GM04504 (cell line): ENCODE data around the gene TAS1R3.
"Not testable (repeated sequence)": the region's sequence is repeated elsewhere in the genome, so short reads cannot be mapped to it uniquely, and the experiment has no call there.

Experiments
- DNase-seq: peaks from one replicate; pipeline ENCODE4 v3.0.0-alpha.2; 2012; ENCODE audit warnings: low read depth

TAS1R3 gene

GRCh38 chr1:1354271-1355247 is 23.5 kb downstream of the TAS1R3 start:
- DNase-seq: no peak

- DNase-seq: no peak
These were observed 24.3 kb downstream of the TAS1R3 start for GRCh38 chr1:1355416-1355815.

GRCh38 chr1:1356166-1356795 is 25.2 kb downstream of the TAS1R3 start:
- no peak for DNase-seq

DNA sequence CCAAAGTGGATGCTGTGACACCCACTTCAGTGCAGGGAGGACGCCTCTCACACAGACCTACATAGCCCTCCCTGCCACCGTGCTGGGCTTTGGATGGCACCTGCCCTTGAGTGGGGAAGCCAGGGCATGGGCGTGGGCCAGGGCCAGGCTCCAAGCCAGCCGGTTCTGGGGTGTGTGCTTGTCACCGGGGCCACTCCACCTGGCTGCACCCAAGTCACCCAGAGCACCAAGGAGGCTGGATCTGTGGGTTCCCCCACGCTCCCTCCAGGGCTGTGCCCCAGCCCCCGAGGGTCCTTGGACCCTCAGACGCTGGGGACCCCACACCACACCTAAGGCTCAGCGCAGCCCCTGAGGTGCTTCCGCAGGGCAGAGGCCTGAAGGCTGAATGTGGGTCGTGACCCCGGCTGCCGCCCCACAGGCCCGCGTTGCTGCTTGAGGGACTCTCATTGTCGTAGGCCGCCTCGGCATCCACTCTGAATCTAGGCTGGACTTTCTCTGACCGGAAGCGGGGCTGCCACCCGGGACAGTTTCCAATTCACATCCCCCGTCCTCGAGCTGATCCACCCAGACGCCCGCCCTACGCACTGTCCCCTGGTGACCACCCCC is 25.8 kb downstream of the TAS1R3 start:
- DNase-seq: no peak

- no peak for DNase-seq
These were observed 26.9 kb downstream of the TAS1R3 start for GRCh38 chr1:1357871-1358432.

- DNase-seq: peak; percentile 84
These were observed 27.6 kb downstream of the TAS1R3 start, which contains the start of gene MXRA8 for GRCh38 chr1:1358433-1359271. Gene MXRA8, minus strand, starts transcription at chr1:1358555. Its CDS starts 51 bp downstream, at chr1:1358504.

DNA sequence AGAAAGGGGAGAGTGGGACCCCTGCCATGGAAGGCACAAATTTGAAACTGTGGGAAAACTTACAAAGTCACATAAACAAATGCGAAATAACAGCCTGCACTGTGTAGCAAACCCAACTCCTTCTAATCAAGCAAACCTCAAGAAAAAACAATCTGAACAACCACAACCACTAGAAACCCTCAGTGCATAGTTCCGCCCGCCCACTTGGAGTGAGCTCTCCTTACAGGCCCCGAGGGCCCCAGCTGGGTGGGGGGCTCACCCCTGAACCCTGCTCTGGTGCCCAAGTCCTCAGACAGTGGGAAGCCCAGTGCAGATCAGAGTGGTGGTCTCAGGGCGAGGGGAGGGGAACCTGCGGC is 28.2 kb downstream of the TAS1R3 start:
- DNase-seq: no peak

- DNase-seq: no peak
These were observed 28.8 kb downstream of the TAS1R3 start for GRCh38 chr1:1359664-1360468.

DNA sequence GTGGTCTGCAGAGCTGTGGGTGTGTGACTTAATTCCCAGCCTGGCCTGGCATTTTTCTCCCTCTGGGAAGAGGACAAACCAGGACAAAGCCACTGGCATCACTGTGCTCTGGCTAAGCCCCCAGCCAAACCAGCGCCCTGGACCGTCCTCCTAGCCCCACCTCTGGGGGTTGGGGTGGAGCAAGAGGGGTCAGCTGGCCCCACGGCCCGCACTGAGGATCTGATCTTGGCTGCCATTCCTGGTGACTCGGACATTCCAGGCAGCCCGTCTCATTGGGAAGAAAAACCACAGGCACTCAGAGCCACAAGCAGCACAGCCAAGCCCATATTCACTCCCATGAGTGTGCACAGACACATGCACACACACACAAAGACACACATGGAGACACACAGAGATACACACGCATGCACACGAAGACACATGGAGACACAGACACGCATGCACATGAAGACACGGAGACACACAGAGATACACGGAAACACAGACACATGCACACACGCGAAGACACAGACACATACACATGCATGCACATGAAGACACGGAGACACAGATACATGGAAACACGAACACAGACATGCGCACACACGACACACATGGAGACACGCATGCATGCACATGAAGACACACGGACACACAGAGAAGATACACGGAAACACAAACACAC is 29.6 kb downstream of the TAS1R3 start:
- peak; percentile 94 for DNase-seq

- no peak for DNase-seq
These were observed 30.3 kb downstream of the TAS1R3 start for GRCh38 chr1:1361233-1361981.

DNA sequence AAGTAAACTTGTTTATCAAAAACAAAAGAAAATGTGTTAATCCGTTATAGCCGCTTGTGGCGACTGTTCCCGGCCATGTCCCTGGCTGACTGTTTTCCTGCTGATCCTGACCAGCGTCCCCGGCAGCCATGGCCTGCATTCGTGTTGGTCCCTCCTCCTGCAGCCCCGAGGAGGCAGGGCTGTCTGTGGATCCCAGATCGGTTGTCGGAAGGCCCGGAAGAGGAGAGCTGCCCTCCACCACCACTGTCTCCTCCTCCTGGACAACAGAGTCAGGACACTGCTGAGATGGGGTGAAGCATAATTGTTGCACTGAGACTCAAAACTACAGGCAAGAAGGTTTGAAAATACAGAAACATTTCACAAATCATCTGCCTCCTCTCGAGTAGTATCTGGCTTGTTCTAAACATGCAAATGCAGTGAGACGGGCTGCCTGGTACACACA is 30.9 kb downstream of the TAS1R3 start:
- peak; percentile 78 for DNase-seq

- DNase-seq: no peak
These were observed 33.2 kb downstream of the TAS1R3 start for GRCh38 chr1:1364266-1364665.

DNA sequence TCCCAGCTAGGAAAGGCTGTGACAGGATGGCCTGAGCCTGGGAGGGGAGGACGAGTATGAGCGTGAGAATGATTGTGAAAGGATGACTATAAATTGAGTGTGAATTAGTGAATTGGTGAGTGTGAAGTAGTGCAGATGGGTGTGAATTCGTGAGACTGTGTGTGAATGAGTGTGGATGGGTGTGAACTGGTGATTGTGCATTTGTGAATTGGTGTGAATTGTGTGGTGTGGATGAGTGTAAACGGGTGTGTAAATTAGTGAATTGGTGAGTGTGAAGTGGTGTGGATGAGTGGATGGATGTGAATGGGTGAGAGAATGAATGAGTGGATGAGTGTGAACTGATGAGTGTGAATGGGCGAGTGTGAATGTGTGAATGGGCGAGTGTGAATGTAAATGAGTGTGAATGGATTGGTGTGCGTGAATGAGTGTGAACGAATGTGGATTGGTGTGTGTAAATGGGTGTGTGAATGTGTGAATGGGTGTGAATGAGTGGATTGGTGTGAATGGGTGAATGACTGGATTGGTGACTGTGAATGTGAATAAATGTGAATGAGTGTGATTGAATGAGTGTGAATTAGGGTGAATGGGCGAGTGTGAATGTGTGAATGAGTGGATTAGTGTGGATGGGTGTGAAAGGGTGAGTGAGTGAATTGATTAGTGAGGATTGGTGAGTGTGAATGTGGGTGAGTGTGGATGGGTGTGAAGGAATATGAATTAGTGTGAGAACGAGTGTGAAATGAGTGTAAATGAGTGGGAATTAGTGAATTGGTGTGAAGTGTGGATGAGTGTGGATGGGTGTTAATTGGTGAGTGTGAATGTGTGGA is 35.0 kb downstream of the TAS1R3 start:
- no peak for DNase-seq

GRCh38 chr1:1366699-1367066 is 35.6 kb downstream of the TAS1R3 start:
- DNase-seq: no peak

DNA sequence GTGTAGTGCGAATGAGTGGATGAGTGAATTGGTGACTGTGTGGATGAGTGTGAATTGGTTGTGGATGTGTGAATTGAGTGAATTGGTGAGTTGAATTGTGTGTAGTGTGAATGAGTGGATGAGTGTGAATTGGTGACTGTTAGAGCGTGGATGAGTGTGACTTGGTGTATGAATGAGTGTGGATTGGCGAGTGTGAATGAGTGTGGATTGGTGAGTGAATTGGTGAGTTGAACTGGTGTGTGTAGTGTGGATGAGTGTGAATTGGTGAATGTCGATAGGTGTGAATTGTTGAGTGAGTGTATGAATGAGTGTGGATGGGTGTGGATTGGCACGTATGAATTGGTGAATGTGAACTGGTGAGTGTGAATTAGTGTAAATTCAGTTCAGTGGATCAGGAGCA is 36.2 kb downstream of the TAS1R3 start:
- DNase-seq: no peak

GRCh38 chr1:1370094-1370493 is 39.0 kb downstream of the TAS1R3 start:
- not testable (repeated sequence) for DNase-seq

DNA sequence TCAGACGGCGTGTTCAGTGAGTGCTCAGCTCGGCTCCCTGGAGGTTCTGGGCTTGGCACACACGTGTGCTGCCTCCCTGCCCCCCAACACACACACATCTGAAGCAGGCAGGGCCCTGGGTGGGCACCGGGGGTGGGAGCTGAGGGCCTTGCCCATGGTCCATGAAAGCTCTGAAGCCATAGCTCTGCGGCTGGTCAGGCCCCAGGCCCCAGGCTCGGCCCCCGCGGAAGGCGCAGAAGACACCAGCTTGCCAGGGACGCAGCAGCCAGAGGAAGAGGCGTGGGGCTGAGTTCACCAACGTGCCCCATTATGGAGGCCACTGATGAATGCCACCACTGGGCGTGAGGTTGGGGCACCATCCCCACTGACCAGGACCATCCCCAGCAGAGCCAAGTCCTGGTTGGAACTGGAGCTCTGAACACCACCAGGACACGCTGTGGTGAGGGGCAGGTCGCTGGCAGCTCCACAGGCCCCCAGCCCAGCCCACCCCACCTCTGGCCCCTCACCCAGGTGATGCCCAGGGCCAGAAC is 39.8 kb downstream of the TAS1R3 start:
- DNase-seq: no peak

- no peak for DNase-seq
These were observed 40.3 kb downstream of the TAS1R3 start for GRCh38 chr1:1371364-1371745.
